GM21528 (cell line): ENCODE results near the gene KLF8.
"Not testable (repeated sequence)": the region's sequence is repeated elsewhere in the genome, so short reads cannot be mapped to it uniquely, and the experiment has no call there.

ENCODE experiments used
- ATAC-seq: cut with Tn5 transposase; IDR thresholded peaks from one replicate; pipeline ENCODE4 v1.9.1; 2021; ENCODE audit warnings: mild to moderate bottlenecking, moderate library complexity; ENCODE audit not compliant: unreplicated experiment, low FRiP score

Gene KLF8

GRCh38 chrX:56232221-56233082 is at the start of gene KLF8:
TSS of gene KLF8 (plus strand) at chrX:56232356. CDS start at chrX:56233335, 979 bp downstream.
- ATAC-seq, result peak; percentile 76

- ATAC-seq, result not testable (repeated sequence)
Measured at GRCh38 chrX:56206945-56207344, 25.2 kb upstream of the KLF8 start.

- no peak for ATAC-seq
Measured at GRCh38 chrX:56211701-56212100, 20.5 kb upstream of the KLF8 start.

DNA sequence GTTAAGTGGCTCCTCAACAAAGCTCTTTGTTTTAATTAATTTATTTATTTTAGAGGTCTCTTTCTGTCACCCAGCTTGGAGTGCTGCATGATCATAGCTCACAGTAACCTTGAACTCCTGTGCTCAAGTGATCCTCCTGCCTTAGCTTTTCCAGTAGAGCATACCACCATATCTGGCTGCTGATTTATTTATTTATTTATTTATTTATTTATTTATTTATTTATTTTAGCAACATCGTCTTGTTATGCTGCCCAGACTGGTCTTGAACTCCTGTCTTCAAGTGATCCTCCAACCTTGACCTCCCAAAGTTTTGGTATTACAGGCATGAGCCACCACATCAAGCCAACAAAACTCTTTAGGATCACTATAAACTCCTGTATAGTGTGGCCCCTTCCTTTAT is 15.8 kb upstream of the KLF8 start:
- ATAC-seq, result no peak

GRCh38 chrX:56219700-56220099 is 12.5 kb upstream of the KLF8 start:
- ATAC-seq, result no peak

DNA sequence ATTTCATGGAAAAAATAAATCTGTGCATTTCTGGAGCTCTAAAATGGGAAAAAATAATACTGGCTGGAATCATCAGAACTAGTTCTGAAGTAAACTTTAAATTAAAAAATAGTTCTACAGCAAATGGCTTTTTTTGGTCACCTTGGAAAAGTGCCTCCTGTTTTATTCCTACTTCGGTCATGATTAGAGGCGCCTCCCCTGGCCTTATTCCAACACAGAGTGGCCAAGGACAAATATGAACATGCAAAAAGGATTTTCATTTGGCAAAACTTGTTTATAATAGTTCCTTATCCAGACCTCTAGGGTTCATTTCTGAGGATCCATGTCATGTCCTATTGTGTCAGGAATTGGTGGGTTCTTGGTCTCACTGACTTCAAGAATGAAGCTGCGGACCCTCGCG is 11.1 kb upstream of the KLF8 start:
- ATAC-seq, result no peak

DNA sequence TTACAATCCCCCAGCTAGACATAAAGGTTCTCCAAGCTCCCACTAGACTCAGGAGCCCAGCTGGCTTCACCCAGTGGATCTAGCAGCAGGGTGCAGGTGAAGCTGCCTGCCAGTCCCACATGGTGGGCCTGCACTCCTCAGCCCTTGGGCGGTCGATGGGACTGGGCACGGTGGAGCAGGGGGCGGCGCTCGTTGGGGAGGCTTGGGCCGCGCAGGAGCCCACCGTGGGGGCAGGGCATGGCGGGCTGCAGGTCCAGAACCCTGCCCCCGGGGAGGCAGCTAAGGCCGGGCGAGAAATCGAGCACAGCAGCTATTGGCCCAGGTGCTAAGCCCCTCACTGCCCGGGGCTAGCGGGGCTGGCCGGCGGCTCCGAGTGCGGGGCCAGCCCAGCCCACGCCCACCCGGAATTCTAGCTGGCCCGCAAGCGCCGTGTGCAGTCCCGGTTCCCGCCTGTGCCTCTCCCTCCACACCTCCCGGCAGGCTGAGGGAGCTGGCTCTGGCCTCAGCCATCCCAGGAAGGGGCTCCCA is 9.6 kb upstream of the KLF8 start:
- ATAC-seq, result no peak

DNA sequence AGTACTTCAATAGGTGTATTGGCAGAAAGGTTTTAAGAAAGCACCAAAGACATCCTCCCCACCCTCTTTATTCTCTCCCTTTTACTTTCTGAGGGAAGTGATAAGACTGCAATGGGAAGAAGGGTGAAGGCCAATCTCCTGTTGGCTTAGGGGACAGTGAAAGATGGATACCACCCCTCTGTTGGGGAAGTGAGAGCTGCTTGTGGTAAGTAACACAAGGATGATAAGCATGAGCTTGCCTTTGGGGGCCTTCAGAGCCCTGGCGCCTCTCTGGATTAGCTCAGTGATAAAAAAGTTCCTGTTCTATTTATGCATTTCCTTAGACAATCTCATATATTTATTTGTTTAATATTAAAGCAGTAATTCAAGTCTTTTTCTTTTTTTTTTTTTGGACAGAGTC is 5.2 kb upstream of the KLF8 start:
- no peak for ATAC-seq

DNA sequence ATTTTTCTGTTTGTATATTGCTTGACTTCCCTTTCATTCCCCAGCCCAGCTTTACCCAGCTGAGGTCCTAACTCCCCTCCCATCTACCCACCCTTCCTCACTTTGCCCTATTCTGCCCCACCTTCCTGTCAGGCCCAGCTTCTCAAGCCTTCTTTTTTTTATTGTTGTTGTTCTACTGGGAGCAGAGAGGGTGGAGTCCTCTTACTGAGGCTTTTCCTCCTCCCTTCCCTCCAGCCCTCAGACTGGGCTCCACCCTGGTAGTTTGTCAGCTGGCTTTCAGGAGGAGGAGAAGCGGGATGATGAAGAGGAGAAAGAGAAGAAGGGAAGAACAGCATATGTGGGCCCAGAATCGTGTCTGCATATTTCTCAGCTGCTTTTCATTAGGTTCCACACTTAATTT is 3.2 kb upstream of the KLF8 start:
- ATAC-seq, result no peak

GRCh38 chrX:56231537-56232090 is 542 bp upstream of the KLF8 start:
- no peak for ATAC-seq

DNA sequence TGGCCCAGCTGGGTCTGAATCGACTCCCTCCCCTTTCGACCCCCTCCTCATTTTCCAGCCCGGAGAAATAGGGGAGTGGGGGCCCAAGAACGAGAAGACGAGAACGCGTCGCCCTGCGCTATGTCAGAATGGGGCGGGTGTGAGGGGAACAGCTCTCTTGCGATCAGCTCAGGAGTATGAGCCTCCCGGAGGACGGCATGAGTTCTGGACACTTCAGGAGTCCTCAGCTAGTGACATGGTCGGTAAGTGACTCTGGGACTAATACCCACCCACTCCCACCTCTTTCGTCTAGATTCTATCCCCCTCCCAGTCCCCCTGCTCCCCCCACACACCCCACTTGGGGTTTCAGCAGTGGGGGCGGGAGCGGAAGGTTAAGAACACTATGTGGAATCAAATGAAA is 944 bp downstream of the KLF8 start:
- ATAC-seq, result peak; percentile 14

DNA sequence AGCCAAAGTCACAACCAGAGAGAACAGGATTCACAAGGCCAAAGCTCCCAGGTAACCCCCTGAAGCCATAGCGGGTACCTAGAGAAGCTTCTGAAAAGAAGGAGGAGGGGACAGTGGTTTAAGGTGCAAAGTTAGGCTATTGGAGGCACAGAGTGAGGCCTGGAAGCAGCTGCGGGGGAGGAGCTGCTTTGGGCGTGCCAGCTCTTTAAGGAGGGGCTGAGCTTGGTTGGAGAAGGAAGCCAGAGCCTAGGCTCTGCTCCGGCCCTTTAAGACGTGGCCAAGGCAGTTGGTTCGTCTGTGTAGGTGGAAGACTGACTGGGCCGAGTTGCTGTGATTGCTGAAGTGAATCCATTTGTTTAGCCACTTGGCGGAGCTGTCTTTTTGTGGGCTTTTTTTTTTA is 1.5 kb downstream of the KLF8 start:
- peak; percentile 89 for ATAC-seq

DNA sequence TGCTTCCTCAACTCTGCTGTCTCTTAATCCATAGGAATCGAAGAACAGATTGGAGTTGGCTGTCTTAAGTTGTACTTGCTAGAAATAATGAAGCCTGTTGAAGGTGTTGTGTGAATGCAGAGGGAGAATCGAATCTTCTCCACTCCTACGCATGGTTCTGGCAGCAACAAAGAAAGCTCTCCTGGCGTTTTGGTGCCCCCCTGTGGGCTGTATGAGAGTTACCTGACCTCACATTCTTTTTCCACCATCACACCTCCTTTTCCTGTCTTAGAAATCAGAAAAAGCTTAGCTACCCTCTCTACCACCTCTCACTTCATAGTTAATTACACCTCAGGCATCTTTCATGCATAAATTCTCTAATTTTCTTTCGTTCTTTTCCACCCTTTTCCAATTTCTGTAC is 16.3 kb downstream of the KLF8 start:
- ATAC-seq, result no peak

DNA sequence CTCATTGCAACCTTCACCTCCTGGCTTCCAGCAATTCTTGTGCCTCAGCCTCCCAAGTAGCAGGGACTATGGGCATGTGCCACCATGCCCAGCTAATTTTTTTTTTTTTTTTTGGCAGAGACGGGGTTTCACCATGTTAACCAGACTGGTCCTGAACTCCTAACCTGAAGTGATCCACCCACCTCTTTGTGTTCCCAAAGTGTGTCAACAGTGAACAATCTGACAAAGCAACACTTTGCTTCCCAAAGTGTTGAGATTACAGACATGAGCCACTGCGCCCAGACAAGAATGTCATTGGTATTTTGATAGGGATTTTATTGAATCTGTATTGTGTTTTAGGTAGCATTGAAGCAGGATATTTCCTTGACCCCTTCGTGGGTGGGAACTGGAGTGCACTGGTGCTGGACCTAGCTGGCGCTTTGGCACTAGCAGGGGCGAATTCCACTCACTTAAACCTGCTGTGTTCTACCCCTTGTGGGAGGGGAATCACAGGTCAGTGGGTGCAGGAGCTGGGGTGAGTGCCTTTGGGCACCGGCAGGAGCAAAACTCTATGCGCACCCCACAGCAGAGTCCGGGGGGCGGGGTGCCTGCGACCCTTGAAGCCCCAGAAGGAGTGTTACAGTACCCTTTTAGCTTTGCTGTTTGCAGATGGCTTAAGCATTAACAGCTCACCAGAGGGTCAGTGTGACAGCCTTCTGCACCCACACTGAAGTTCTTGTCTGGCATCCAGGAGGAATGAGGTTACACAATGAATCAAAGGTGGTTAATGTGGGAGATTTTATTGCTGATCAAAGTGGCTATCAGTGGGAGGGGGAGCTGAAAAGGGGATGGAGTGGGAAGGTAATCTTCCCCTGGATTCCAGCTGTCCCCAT is 21.9 kb downstream of the KLF8 start:
- no peak for ATAC-seq

DNA sequence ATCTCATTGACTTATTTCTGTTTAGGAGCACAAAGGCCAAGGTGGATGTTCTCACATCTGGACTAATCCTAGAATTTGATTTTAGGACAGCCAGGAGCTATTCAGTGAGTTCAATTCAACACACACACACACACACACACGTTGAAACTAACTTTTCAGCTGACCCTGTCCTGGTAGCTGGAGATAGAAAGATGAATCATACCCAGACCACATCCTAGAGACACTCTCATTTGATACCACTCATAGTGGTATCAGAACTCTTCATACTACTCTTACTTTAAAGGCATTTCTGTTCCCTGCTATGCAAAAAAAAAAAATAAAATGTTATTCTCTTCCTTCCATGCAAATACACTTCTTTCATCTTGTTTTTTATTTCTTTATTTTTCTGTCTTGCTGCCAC is 36.7 kb downstream of the KLF8 start:
- peak; percentile 73 for ATAC-seq

DNA sequence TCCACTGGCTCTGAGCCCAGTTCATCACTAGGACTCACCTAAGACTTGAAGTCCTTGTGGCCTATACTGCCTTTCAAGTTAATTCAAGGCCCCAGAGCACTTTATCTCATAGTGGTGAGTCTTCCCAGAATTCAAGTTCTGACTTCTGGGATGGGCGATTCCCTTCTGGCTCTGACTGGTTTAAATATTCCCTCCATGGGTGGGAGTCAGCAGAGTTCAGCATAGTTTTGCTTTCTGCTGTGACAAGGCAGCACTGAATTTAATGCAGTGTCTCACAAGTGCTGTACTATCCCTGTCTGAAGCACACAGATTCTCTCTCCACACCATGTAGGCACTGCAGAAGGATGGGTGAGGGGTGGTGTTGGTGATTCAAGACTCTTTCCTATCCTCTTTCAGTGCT is 46.5 kb downstream of the KLF8 start:
- no peak for ATAC-seq

- ATAC-seq, result no peak
Measured at GRCh38 chrX:56279863-56280262, 47.7 kb downstream of the KLF8 start.

DNA sequence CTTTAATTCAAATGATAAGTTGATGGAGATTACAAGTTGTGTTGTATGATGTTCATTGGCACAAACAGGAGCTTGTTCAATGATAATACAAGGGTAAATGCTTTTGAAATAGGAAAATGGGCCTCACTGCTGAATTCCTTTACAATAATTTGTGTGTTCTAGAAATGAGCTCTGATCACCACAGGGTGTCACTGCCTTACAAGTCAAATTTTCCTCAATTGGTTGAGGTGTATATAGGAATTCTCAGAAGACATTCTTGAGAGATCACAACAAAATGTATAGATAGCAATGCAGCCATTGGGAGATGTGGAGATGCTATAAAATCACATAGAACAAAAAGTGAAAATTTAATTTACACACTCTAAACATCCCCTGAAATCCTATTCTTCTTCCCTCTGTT is 49.6 kb downstream of the KLF8 start:
- ATAC-seq, result no peak

DNA sequence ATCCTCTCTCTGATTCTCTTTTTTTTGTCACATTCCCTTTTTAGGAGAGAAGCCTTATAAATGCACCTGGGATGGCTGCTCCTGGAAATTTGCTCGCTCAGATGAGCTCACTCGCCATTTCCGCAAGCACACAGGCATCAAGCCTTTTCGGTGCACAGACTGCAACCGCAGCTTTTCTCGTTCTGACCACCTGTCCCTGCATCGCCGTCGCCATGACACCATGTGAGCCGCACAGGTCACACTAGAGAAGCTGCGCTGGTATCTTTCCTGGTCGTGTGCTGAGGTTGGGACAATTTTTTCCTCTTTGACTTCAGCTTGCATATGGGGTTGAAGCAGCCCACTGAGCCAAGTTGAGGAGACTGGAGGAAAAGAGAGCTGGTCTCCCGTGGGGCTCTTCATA is 52.1 kb downstream of the KLF8 start:
- no peak for ATAC-seq

GRCh38 chrX:56288608-56289007 is 56.5 kb downstream of the KLF8 start:
- ATAC-seq, result no peak

- no peak for ATAC-seq
Measured at GRCh38 chrX:56289449-56289848, 57.3 kb downstream of the KLF8 start.
